Left colon (tissue), 2 donors: Measurements from ENCODE around the gene PRKAA1. TPM values are rescaled to one million over a fixed set of nuclear protein-coding genes. Genes with fewer than 3 reads are reported as not detected.
"Not testable (repeated sequence)": the region's sequence is repeated elsewhere in the genome, so short reads cannot be mapped to it uniquely, and the experiment has no call there.

Source experiments
- ATAC-seq: fragments of 200-7000 bp; cut with Tn5 transposase; one replicate; pipeline ENCODE4 v1.9.1; 2020; ENCODE audit warnings: mild to moderate bottlenecking, moderate library complexity
- DNase-seq, 2 donors: peaks; one replicate each; pipeline ENCODE4 v3.0.0-alpha.2; 2020
- intact Hi-C, 2 donors: fragments of 100-400 bp; cut with DNase I in 1 of 2; cut with micrococcal nuclease in 1 of 2; formaldehyde crosslinking; loops; one replicate each; pipeline versions ENCODE4 v1.11.2 to v1.14.0; 2022; cut with DNase I, micrococcal nuclease
- total RNA-seq, 2 donors: library from RNA; stranded (reverse); fragmentation: NEBNext Ultra II Directional; extraction: Animal tissue kit (Norgen Biotek cat#: 25700); gene quantifications; one replicate each; pipeline ENCODE4 v1.2.1, GENCODE V29; 2021
- donor health status: DM: no; HTN: no; CAD: no.
- donor health status: DM: yes; HTN: yes; CAD: no.

PRKAA1 gene
- total RNA-seq, 2 donors from 2014 or later: 95.4 to 108 TPM

- intact Hi-C loops: loop anchor here in 1 of 2 donors (5.0 to 10.0 kb wide), 2 partner anchors 83 to 120 kb away; partner anchors contain the start of gene RPL37
- no peak for ATAC-seq
- DNase-seq: no peak
These were observed 43.6 kb downstream of the PRKAA1 start for GRCh38 chr5:40754381-40755092.

GRCh38 chr5:40746703-40747102 is 51.5 kb downstream of the PRKAA1 start:
- DNase-seq: no peak
- intact Hi-C loops: no loop called here
- no peak for ATAC-seq

GRCh38 chr5:40743771-40744170 is 54.4 kb downstream of the PRKAA1 start:
- intact Hi-C loops: no loop called here
- no peak for DNase-seq

GRCh38 chr5:40738502-40738901 is 59.7 kb downstream of the PRKAA1 start:
- no peak for DNase-seq
- intact Hi-C loops: loop anchor here in 1 of 2 donors (5.0 to 10.0 kb wide), 2 partner anchors 1024 to 1161 kb away; no protein-coding TSS in a partner anchor
- no peak for ATAC-seq

More at GRCh38 chr5:40743771-40744170, 54.4 kb downstream of the PRKAA1 start:
- ATAC-seq: no peak

- DNase-seq (no peak), ATAC-seq (peak; percentile 44)
- intact Hi-C loops: loop anchor here in 1 of 2 donors (5.0 to 10.0 kb wide), 2 partner anchors 1021 to 1159 kb away; no protein-coding TSS in a partner anchor
These were observed 61.9 kb downstream of the PRKAA1 start for GRCh38 chr5:40736103-40736875.

GRCh38 chr5:40735609-40736008 is 62.6 kb downstream of the PRKAA1 start:
- ATAC-seq: no peak
- DNase-seq: no peak
- intact Hi-C loops: loop anchor here in 1 of 2 donors (5.0 to 10.0 kb wide), 2 partner anchors 1021 to 1158 kb away; no protein-coding TSS in a partner anchor

- intact Hi-C loops: loop anchor here in 1 of 2 donors (5.0 to 10.0 kb wide), 2 partner anchors 1020 to 1158 kb away; no protein-coding TSS in a partner anchor
- DNase-seq (no peak), ATAC-seq (peak; percentile 28)
These were observed 63.2 kb downstream of the PRKAA1 start for GRCh38 chr5:40734986-40735385.

- DNase-seq: no peak
- peak; percentile 94 for ATAC-seq
- intact Hi-C loops: loop anchor here in 1 of 2 donors (10.0 kb wide), 1 partner anchor 1019 kb away; no protein-coding TSS in a partner anchor
These were observed 64.2 kb downstream of the PRKAA1 start for GRCh38 chr5:40733879-40734563.

GRCh38 chr5:40733434-40733833 is 64.7 kb downstream of the PRKAA1 start:
- DNase-seq (no peak), ATAC-seq (no peak)
- intact Hi-C loops: loop anchor here in 1 of 2 donors (10.0 kb wide), 1 partner anchor 1019 kb away; no protein-coding TSS in a partner anchor

GRCh38 chr5:40722497-40722911 is 75.7 kb downstream of the PRKAA1 start:
- DNase-seq, ATAC-seq, intact Hi-C loops: not testable (repeated sequence)

- ATAC-seq (peak; percentile 79), DNase-seq (no peak)
- intact Hi-C loops: no loop called here
These were observed 78.1 kb downstream of the PRKAA1 start for GRCh38 chr5:40720069-40720468.

GRCh38 chr5:40717281-40717680 is 80.9 kb downstream of the PRKAA1 start:
- intact Hi-C loops: no loop called here
- DNase-seq (no peak), ATAC-seq (peak; percentile 77)

GRCh38 chr5:40716590-40716989 is 81.6 kb downstream of the PRKAA1 start:
- intact Hi-C loops: no loop called here
- ATAC-seq (no peak), DNase-seq (no peak)

GRCh38 chr5:40716000-40716399 is 82.2 kb downstream of the PRKAA1 start:
- DNase-seq: no peak
- peak; percentile 44 for ATAC-seq
- intact Hi-C loops: no loop called here

GRCh38 chr5:40714001-40714400 is 84.2 kb downstream of the PRKAA1 start:
- no peak for ATAC-seq
- DNase-seq: no peak
- intact Hi-C loops: no loop called here

- ATAC-seq, intact Hi-C loops, DNase-seq: not testable (repeated sequence)
These were observed 87.6 kb downstream of the PRKAA1 start for GRCh38 chr5:40710575-40710974.
